DOHH2 (cell line): ENCODE measurements around the gene APBA2.
"Not testable (repeated sequence)": the region's sequence is repeated elsewhere in the genome, so short reads cannot be mapped to it uniquely, and the experiment has no call there.

Experiments used
- CTCF ChIP-seq: fragments of 200-600 bp; sonication (generic); IDR thresholded peaks from one replicate; pipeline ENCODE4 v1.5.1; 2014; ENCODE audit warnings: antibody characterized with exemption, mild to moderate bottlenecking, low read depth, low read length; ENCODE audit not compliant: poor library complexity, severe bottlenecking
- EZH2phosphoT487 ChIP-seq: fragments of 200-600 bp; sonication (generic); IDR thresholded peaks from 2 replicates; pipeline ENCODE4 v1.6.1; 2017; ENCODE audit warnings: borderline replicate concordance, mild to moderate bottlenecking, antibody characterized with exemption, low read length, moderate library complexity, mixed read lengths

- not testable (repeated sequence) for TF ChIP-seq CTCF, EZH2phosphoT487
Observed at GRCh38 chr15:29167122-29167521, 281.3 kb downstream of the APBA2 start.
